NCI-H345 (cell line): ENCODE measurements around the gene DOHH.

ENCODE experiments used
- DNase-seq: peaks from one replicate; lab custom pipeline; 2025; lab: John Stamatoyannopoulos, UW

The DOHH gene

GRCh38 chr19:3503036-3503572 is 2.6 kb upstream of the DOHH start:
- DNase-seq = no peak

- DNase-seq = no peak
Measured at GRCh38 chr19:3501780-3502179, 1.3 kb upstream of the DOHH start.

- no peak for DNase-seq
Measured at GRCh38 chr19:3499738-3500428, 591 bp downstream of the DOHH start.

- no peak for DNase-seq
Measured at GRCh38 chr19:3497757-3498520, 2.5 kb downstream of the DOHH start.

- DNase-seq = no peak
Measured at GRCh38 chr19:3496392-3497273, 3.8 kb downstream of the DOHH start.

GRCh38 chr19:3494559-3494958 is 5.9 kb downstream of the DOHH start:
- DNase-seq = no peak

- DNase-seq = no peak
Measured at GRCh38 chr19:3494051-3494450, 6.4 kb downstream of the DOHH start.

GRCh38 chr19:3493651-3494050 is 6.8 kb downstream of the DOHH start:
- no peak for DNase-seq

- no peak for DNase-seq
Measured at GRCh38 chr19:3492919-3493318, 7.6 kb downstream of the DOHH start.

- no peak for DNase-seq
Measured at GRCh38 chr19:3492131-3492839, 8.2 kb downstream of the DOHH start.

- no peak for DNase-seq
Measured at GRCh38 chr19:3491396-3492119, 8.9 kb downstream of the DOHH start.

GRCh38 chr19:3483226-3483628 is 17.2 kb downstream of the DOHH start, which contains the start of gene SMIM44:
Gene SMIM44, minus strand, starts transcription at chr19:3483441. Its CDS starts 38 bp downstream, at chr19:3483403.
- no peak for DNase-seq

GRCh38 chr19:3482507-3483225 is 17.8 kb downstream of the DOHH start:
- DNase-seq = no peak

GRCh38 chr19:3481241-3482090 is 19.0 kb downstream of the DOHH start:
- DNase-seq = no peak

GRCh38 chr19:3480383-3481091 is 19.9 kb downstream of the DOHH start, which contains the start of gene SMIM24:
Gene SMIM24, minus strand, starts transcription at chr19:3480525. Its CDS starts 62 bp downstream, at chr19:3480463.
- no peak for DNase-seq

- no peak for DNase-seq
Measured at GRCh38 chr19:3479834-3480215, 20.6 kb downstream of the DOHH start.

- DNase-seq = peak; percentile 9
Measured at GRCh38 chr19:3479177-3479833, 21.2 kb downstream of the DOHH start.
